ENCODE results near the gene TIMMDC1.

The TIMMDC1 gene

DNA sequence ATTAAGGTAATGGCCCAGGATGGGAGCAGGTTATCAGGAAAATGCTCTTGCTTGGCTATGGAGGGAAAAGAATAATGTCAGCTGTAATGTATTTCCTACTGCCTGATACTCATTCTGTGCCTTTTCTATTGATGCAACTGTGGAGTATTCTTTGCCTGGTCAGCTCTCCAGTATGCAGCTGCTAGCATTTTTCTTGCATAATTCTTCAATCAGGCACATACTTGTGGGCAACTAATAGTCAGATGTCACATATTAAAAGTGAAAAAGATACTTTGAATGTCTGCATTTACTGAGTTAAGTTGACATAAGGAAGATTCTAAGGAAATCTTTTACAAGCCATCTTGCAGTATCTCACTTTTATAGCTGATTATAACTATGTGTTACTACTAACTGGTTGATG, 31.5 kb downstream of the TIMMDC1 start:
- TF ChIP-seq, protein P1, sequence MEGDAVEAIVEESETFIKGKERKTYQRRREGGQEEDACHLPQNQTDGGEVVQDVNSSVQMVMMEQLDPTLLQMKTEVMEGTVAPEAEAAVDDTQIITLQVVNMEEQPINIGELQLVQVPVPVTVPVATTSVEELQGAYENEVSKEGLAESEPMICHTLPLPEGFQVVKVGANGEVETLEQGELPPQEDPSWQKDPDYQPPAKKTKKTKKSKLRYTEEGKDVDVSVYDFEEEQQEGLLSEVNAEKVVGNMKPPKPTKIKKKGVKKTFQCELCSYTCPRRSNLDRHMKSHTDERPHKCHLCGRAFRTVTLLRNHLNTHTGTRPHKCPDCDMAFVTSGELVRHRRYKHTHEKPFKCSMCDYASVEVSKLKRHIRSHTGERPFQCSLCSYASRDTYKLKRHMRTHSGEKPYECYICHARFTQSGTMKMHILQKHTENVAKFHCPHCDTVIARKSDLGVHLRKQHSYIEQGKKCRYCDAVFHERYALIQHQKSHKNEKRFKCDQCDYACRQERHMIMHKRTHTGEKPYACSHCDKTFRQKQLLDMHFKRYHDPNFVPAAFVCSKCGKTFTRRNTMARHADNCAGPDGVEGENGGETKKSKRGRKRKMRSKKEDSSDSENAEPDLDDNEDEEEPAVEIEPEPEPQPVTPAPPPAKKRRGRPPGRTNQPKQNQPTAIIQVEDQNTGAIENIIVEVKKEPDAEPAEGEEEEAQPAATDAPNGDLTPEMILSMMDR (conservative IDR thresholded peaks at IDR 0.05; ENCODE audit: low read depth, low read length) = no peak
- DNase-seq (ENCODE audit: low read depth) = no peak
- no peak overlapping the region for H3K4me3 ChIP-seq (ENCODE audit: low read length)

DNA sequence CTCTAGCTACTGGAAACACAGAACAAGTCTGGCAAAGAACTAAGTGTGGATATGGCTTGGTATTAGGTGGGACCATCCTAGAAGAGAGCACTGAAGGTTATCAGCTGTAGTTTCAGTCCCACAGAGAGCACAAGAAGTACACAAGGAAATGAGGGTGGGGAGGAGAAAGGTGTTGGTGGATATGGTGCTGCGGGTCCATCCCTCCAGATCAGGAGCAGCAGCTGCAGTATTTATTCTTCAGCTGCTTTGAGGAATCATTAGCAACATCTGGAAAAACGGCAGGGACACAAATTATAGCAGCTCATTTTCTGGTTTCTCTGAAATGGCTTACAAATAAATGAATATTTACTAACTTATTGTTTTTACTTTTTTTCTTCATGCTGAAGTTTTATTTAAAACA, 32.1 kb downstream of the TIMMDC1 start:
- TF ChIP-seq, protein P1 (conservative IDR thresholded peaks at IDR 0.05; ENCODE audit: low read depth, low read length) = no peak
- DNase-seq (ENCODE audit: low read depth) = no peak
- H3K4me3 ChIP-seq (ENCODE audit: low read length) = no peak overlapping the region

DNA sequence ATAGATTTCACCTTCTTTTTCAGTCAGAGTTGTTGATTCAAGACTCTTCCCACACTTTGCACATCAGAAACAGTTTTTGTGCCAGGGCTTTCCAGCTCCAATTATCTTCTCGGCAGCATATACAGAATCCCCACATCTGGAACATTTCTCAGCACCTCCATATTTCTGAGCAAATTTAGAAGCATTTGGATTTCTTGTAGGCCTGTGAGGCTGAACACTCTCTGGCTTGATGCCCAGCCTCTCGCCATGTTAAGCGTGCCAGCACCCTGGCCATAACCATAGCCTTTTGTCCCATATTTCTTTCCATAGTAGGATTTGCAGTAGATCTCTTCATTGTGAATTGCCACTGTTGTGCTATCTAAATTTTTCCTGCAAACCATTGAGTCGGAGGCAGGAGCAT, 32.8 kb downstream of the TIMMDC1 start:
- TF ChIP-seq, protein P1 (conservative IDR thresholded peaks at IDR 0.05; ENCODE audit: low read depth, low read length) = no peak
- DNase-seq (ENCODE audit: low read depth) = no peak
- no peak overlapping the region for H3K4me3 ChIP-seq (ENCODE audit: low read length)

DNA sequence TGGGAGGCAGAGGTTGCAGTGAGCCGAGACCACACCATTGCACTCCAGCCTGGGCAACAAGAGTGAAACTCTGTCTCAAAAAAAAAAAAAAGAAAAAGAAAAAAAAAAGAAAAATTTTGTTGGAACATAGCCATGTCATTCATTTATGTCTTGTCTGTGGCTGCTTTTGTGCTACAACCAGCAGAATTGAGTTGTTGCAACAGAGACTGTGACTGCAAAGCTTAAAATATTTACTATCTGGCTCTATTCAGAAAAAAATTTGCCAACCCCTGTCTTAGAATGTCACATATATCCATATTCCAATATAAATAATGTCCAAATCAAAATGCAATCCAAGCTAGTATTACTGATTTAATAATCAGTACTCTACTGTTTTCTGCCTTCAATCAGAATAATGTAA, 35.9 kb downstream of the TIMMDC1 start:
- TF ChIP-seq, protein P1 (conservative IDR thresholded peaks at IDR 0.05; ENCODE audit: low read depth, low read length) = no peak
- DNase-seq (ENCODE audit: low read depth) = no peak
- no peak overlapping the region for H3K4me3 ChIP-seq (ENCODE audit: low read length)

DNA sequence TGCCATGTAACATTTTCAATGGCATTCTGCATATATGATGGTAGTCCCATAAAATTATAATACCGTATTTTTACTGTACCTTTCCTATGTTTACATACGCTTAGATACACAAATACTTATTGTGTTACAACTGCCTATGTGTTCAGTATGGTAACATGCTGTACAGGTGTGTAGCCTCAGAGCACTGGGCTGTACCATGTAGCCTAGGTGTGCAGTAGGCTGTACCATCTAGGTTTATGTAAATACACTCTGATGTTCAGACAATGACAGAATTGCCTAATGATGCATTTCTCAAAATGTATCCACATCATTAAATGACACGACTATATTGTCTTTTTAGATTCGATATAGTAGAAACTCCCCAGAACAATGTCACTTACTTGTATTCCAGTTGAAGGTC, 38.4 kb downstream of the TIMMDC1 start:
- TF ChIP-seq, protein P1 (conservative IDR thresholded peaks at IDR 0.05; ENCODE audit: low read depth, low read length) = no peak
- no peak for DNase-seq (ENCODE audit: low read depth)
- H3K4me3 ChIP-seq (ENCODE audit: low read length) = no peak overlapping the region

DNA sequence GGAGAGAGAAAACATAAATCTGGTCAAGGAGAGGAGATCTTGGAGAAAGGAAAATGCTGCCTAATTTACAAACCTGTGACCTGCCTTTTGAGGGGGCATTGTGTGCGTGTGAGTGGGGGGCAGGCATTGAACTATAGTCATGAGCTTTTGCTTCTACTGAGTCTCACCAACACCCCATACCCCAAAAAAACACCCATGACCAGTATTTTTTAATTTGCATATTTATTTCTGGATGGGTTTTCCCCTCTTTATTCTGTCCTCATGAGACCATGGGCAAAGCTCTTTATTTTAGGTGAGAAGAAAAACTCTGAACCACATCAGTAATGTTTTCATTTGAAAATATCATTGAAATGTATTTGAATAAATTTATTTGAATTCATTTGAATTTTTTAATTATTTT, 40.4 kb downstream of the TIMMDC1 start:
- TF ChIP-seq, protein P1 (conservative IDR thresholded peaks at IDR 0.05; ENCODE audit: low read depth, low read length) = no peak
- H3K4me3 ChIP-seq (ENCODE audit: low read length) = no peak overlapping the region
- DNase-seq (ENCODE audit: low read depth) = no peak

DNA sequence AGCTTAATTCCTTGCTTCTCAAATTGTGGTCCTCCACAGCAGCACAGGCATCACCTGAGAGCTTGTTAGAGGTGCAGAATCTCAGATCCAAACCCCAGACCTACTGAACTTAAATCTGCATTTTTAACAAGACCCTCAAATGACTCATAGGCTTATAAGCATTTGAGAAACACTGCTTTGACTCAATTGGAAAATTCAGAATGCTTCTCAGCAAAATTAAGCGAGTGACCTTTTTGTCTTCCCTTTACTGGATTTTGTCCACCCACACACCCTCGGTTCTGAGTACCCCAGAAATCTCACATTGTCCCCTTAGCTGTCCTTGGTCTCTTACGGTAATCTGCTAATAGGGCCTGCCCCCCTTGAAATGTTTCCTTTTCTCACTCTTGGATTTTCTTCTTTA, 43.2 kb downstream of the TIMMDC1 start:
- H3K4me3 ChIP-seq (ENCODE audit: low read length) = no peak overlapping the region

More for the DNA sequence above, 43.2 kb downstream of the TIMMDC1 start:
- TF ChIP-seq, protein P1 (conservative IDR thresholded peaks at IDR 0.05; ENCODE audit: low read depth, low read length) = no peak
- no peak for DNase-seq (ENCODE audit: low read depth)

Measured in retinal pigment epithelial cell (primary cell).